BJ (cell line): ENCODE data around the gene CUBN. TPM values are rescaled to one million over a fixed set of nuclear protein-coding genes. Genes with fewer than 3 reads are reported as not detected.

Experiments
- CTCF ChIA-PET: fragments of 350-600 bp; formaldehyde crosslinking; extraction: SDS; loops from one replicate; lab custom pipeline; 2021; ENCODE audit warnings: antibody characterized with exemption, inconsistent platforms; lab: Yijun Ruan, JAX
- POLR2A ChIA-PET: fragments of 300-600 bp; sonication (Branson Sonifier 250); formaldehyde crosslinking; extraction: SDS; loops from one replicate; lab custom pipeline; 2021; ENCODE audit warnings: antibody characterized with exemption; lab: Charles Lee
- DNase-seq: peaks from one replicate; pipeline ENCODE4 v3.0.0-alpha.2; 2011; ENCODE audit warnings: low read depth
- H3K27me3 ChIP-seq: 2 replicates; pipeline ENCODE4 v1.6.0; 2011; ENCODE audit warnings: low read length; ENCODE audit not compliant: control insufficient read depth, insufficient read depth
- H3K36me3 ChIP-seq: 2 replicates; pipeline ENCODE4 v1.5.1; 2011; ENCODE audit warnings: low read length; ENCODE audit not compliant: control insufficient read depth, insufficient read depth
- H3K4me3 ChIP-seq: 2 replicates; pipeline ENCODE4 v1.5.1; 2011; ENCODE audit warnings: low read depth, mild to moderate bottlenecking, control low read depth, low read length
- CTCF ChIP-seq: IDR thresholded peaks from 2 replicates; pipeline ENCODE4 v1.5.1; 2011; ENCODE audit warnings: low read depth, mild to moderate bottlenecking, control low read depth, inconsistent platforms, low read length, moderate library complexity; ENCODE audit not compliant: insufficient read depth
- polyA plus RNA-seq: library from polyadenylated mRNA; depleted of rRNA; stranded (reverse); fragments of >200 nt; gene quantifications from 2 replicates; pipeline ENCODE4 v1.2.3, GENCODE V29; 2011

The CUBN gene
- polyA plus RNA-seq, 1 experiment = 0.39 TPM

- DNase-seq = no peak
- Histone ChIP-seq H3K36me3 (no peaks in the 10 kb centered on the region), H3K4me3 (no peak overlapping the region), H3K27me3 (no peaks in the 10 kb centered on the region)
- ChIA-PET POLR2A (no interaction called here), CTCF (interaction anchor here (1.1 kb wide), 1 partner anchor 14 kb away, joined by 3 read pairs; no protein-coding TSS in a partner anchor)
- no peak for TF ChIP-seq CTCF
Measured at GRCh38 chr10:16933783-16934182, 195.8 kb downstream of the CUBN start.

GRCh38 chr10:16931930-16932329 lies 197.7 kb downstream of the CUBN start:
- no peak for TF ChIP-seq CTCF
- Histone ChIP-seq H3K36me3 (no peaks in the 10 kb centered on the region), H3K4me3 (no peak overlapping the region), H3K27me3 (no peaks in the 10 kb centered on the region)
- ChIA-PET POLR2A (no interaction called here), CTCF (no interaction called here)
- no peak for DNase-seq

GRCh38 chr10:16930540-16930939 lies 199.1 kb downstream of the CUBN start:
- no peaks in the 10 kb centered on the region for H3K27me3 ChIP-seq
- DNase-seq = no peak
- H3K4me3 ChIP-seq = no peak overlapping the region
- no peaks in the 10 kb centered on the region for H3K36me3 ChIP-seq
- POLR2A ChIA-PET = no interaction called here
- no peak for TF ChIP-seq CTCF
- CTCF ChIA-PET = no interaction called here

DNA sequence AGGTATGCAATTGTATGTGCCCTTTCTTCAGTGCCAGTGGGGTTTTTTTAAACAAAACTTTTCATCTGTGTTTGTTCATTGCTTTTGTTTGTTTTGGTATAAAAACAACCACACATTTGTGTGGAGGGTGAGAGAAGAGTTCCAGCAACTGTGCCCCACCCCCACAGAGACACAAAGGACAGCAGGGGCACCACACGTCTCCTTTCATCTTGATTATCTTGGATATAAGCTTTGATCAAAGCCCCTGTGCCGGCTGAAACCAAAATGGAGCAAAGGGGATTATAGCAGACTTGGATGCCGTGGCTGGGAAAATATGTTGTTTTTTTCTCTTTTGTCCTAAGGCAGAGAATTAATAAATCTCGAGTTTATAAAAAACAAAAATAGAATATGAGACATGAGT lies 200.5 kb downstream of the CUBN start:
- H3K27me3 ChIP-seq = no peaks in the 10 kb centered on the region
- no peak for TF ChIP-seq CTCF
- H3K4me3 ChIP-seq = no peak overlapping the region
- no peaks in the 10 kb centered on the region for H3K36me3 ChIP-seq
- ChIA-PET CTCF (no interaction called here), POLR2A (no interaction called here)
- DNase-seq = no peak

- ChIA-PET CTCF (no interaction called here), POLR2A (no interaction called here)
- Histone ChIP-seq H3K36me3 (no peaks in the 10 kb centered on the region), H3K27me3 (no peaks in the 10 kb centered on the region), H3K4me3 (no peak overlapping the region)
- no peak for TF ChIP-seq CTCF
- DNase-seq = no peak
Measured at GRCh38 chr10:16927546-16927945, 202.1 kb downstream of the CUBN start.
